HCT116 (cell line): Measurements from ENCODE around the gene FGF14.

ENCODE experiments used
- CBX3 ChIP-seq: IDR thresholded peaks from 2 replicates; pipeline ENCODE4 v1.6.1; 2012; ENCODE audit warnings: low read depth
- EZH2 ChIP-seq: fragments of 200-600 bp; sonication (generic); IDR thresholded peaks from 2 replicates; pipeline ENCODE4 v1.6.1; 2017; ENCODE audit warnings: antibody characterized with exemption, mixed run types
- FOSL1 ChIP-seq: IDR thresholded peaks from 2 replicates; pipeline ENCODE4 v1.6.1; 2012; ENCODE audit warnings: low read depth
- JUND ChIP-seq: IDR thresholded peaks from 2 replicates; pipeline ENCODE4 v1.6.1; 2012
- MAX ChIP-seq: IDR thresholded peaks from 2 replicates; pipeline ENCODE4 v1.6.1; 2012
- POLR2A ChIP-seq: IDR thresholded peaks from 2 replicates; pipeline ENCODE4 v1.7.0; 2011; ENCODE audit warnings: borderline replicate concordance; ENCODE audit not compliant: insufficient read depth, insufficient read length; ENCODE audit errors: extremely low read depth
- POLR2AphosphoS5 ChIP-seq: IDR thresholded peaks from 2 replicates; pipeline ENCODE4 v1.6.1; 2011; ENCODE audit warnings: mild to moderate bottlenecking, low read depth, low read length, moderate library complexity
- SIN3A ChIP-seq: IDR thresholded peaks from 2 replicates; pipeline ENCODE4 v1.6.1; 2012; ENCODE audit warnings: low read depth
- SP1 ChIP-seq: IDR thresholded peaks from 2 replicates; pipeline ENCODE4 v1.6.1; 2012; ENCODE audit warnings: low read depth
- TCF7L2 ChIP-seq: IDR thresholded peaks from 2 replicates; pipeline ENCODE4 v1.7.0; 2011; ENCODE audit warnings: borderline replicate concordance, inconsistent platforms; ENCODE audit not compliant: insufficient read depth, insufficient read length; ENCODE audit errors: extremely low read depth
- YY1 ChIP-seq: IDR thresholded peaks from 2 replicates; pipeline ENCODE4 v1.6.1; 2011; ENCODE audit warnings: low read length, low read depth, moderate library complexity, mild to moderate bottlenecking; ENCODE audit not compliant: insufficient replicate concordance; ENCODE audit errors: extremely low read depth
- TF ChIP-seq, protein P1 (sequence below), 3 experiments: fragments of 200-600 bp in 1 of 3; sonication (generic) in 1 of 3; IDR thresholded peaks in 2 of 3; conservative IDR thresholded peaks in 1 of 3; 2 replicates each; pipeline ENCODE4 v1.5.1; 2012 to 2017; ENCODE audit warnings: low read depth in 2 of 3, low read length in 2 of 3, antibody characterized with exemption in 1 of 3, borderline replicate concordance in 1 of 3, control low read depth in 1 of 3, mild to moderate bottlenecking in 1 of 3, mixed read lengths in 1 of 3, mixed run types in 1 of 3, moderate library complexity in 1 of 3; ENCODE audit not compliant: insufficient read depth in 1 of 3

DNA sequence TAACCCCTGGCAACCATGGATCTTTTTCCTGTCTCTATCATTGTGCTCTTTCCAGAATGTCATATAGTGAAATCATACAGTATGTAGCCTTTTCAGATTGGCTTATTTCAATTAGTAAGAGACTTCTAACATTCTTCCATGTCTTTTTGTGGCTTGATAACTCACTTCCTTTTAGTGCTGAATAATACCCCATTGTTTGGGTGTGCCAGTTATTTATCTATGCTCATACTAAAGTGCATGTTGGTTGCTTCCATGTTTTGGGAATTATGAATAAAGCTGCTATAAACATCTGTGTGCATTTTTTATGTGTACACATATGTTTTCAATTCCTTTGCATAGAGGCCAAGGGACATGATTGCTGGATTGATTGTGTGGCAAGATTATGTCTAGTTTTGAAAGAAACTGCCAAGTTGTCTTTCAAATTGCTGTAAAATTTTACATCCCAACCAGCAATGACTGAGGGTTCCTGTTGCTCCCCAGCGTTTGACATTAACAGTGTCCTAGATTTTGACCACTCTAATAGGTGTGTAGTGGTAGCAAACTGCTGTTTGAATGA lies 590.5 kb downstream of the FGF14 start:
- TF ChIP-seq POLR2A (no peak), POLR2AphosphoS5 (no peak), EZH2 (no peak), TCF7L2 (no peak), FOSL1 (no peak), MAX (no peak), SP1 (no peak), SIN3A (no peak), YY1 (no peak), JUND (no peak), CBX3 (no peak)
- TF ChIP-seq, protein P1, sequence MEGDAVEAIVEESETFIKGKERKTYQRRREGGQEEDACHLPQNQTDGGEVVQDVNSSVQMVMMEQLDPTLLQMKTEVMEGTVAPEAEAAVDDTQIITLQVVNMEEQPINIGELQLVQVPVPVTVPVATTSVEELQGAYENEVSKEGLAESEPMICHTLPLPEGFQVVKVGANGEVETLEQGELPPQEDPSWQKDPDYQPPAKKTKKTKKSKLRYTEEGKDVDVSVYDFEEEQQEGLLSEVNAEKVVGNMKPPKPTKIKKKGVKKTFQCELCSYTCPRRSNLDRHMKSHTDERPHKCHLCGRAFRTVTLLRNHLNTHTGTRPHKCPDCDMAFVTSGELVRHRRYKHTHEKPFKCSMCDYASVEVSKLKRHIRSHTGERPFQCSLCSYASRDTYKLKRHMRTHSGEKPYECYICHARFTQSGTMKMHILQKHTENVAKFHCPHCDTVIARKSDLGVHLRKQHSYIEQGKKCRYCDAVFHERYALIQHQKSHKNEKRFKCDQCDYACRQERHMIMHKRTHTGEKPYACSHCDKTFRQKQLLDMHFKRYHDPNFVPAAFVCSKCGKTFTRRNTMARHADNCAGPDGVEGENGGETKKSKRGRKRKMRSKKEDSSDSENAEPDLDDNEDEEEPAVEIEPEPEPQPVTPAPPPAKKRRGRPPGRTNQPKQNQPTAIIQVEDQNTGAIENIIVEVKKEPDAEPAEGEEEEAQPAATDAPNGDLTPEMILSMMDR (IDR thresholded peaks at IDR 0.05 in 2 of 3, conservative IDR thresholded peaks at IDR 0.05 in 1 of 3; ENCODE audit: borderline replicate concordance in 1 of 3, insufficient read depth in 1 of 3, low read depth in 2 of 3, low read length in 2 of 3), result no peak
